Measurements from ENCODE around the gene ITPRID2.

DNA sequence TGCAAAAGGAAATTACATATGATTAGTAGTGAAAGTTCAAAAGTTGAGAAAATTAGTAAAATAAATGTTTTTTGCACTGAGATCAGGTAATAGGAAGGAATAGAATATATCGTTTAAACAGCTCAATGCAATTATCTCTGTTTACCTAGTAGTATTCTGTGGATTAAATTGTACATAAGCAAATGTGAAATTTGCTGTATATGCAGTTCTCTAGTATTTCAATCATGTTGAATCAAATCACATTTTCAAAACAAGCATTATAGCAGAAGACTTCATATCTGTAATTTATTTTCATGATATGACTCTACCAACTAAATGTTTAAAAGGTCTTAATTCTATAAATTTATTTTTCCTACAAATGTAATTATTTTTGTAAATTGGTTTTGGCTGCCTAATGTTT lies 31.6 kb downstream of the ITPRID2 start:
- TF ChIP-seq POLR2A (IDR thresholded peaks at IDR 0.05; ENCODE audit: low read length) (no peak), GATA1 (IDR thresholded peaks at IDR 0.05; ENCODE audit: low read depth, low read length) (no peak)

All from erythroblast (primary cell).